PC-9 (cell line): ENCODE data around the gene ZNF256. TPM values are rescaled to one million over a fixed set of nuclear protein-coding genes. Genes with fewer than 3 reads are reported as not detected.

Source experiments
- BruUV-seq: library from RNA; stranded (reverse); fragments of 400-500 nt; replicated peaks from 2 replicates; lab custom pipeline; 2021; lab: Mats Ljungman, UMichigan
- CTCF ChIA-PET: fragments of 300-600 bp; sonication (Branson Sonifier 250); formaldehyde crosslinking; loops from one replicate; lab custom pipeline; 2022; ENCODE audit warnings: antibody characterized with exemption; lab: Charles Lee
- POLR2A ChIA-PET: fragments of 300-600 bp; sonication (Branson Sonifier 250); formaldehyde crosslinking; loops from one replicate; lab custom pipeline; 2022; ENCODE audit warnings: antibody characterized with exemption; ENCODE audit not compliant: unreplicated experiment; lab: Charles Lee
- DNase-seq, 2 experiments: peaks; one replicate each; pipeline versions ENCODE4 v3.0.0 to v3.0.0-alpha.2; 2015 to 2022; ENCODE audit warnings: mixed read lengths in 1 of 2
- H2AFZ ChIP-seq: fragments of 200-600 bp; sonication (generic); 2 replicates; pipeline ENCODE4 v1.8.1; 2017; ENCODE audit warnings: antibody characterized with exemption
- H3F3A ChIP-seq: fragments of 200-600 bp; sonication (generic); 2 replicates; pipeline ENCODE4 v1.8.1; 2017; ENCODE audit warnings: antibody characterized with exemption, mild to moderate bottlenecking, low read depth; ENCODE audit not compliant: insufficient read depth
- H3K27ac ChIP-seq: fragments of 200-600 bp; sonication (generic); 2 replicates; pipeline ENCODE4 v1.6.1; 2016; ENCODE audit warnings: mixed run types
- H3K27me3 ChIP-seq: fragments of 200-600 bp; sonication (generic); 2 replicates; pipeline ENCODE4 v1.6.1; 2016; ENCODE audit warnings: low read depth, mixed run types; ENCODE audit not compliant: insufficient read depth
- H3K36me3 ChIP-seq: fragments of 200-600 bp; sonication (generic); 2 replicates; pipeline ENCODE4 v1.6.1; 2016; ENCODE audit warnings: low read depth, mixed run types
- H3K4me1 ChIP-seq: fragments of 200-600 bp; sonication (generic); replicated peaks from 2 replicates; pipeline ENCODE4 v1.6.1; 2016; ENCODE audit warnings: mixed run types; ENCODE audit not compliant: insufficient read depth
- H3K4me2 ChIP-seq: fragments of 200-600 bp; sonication (generic); 2 replicates; pipeline ENCODE4 v1.6.1; 2017; ENCODE audit warnings: mixed run types
- H3K4me3 ChIP-seq: fragments of 200-600 bp; sonication (generic); 2 replicates; pipeline ENCODE4 v1.6.1; 2016; ENCODE audit warnings: mixed run types
- H3K79me2 ChIP-seq: fragments of 200-600 bp; sonication (generic); 2 replicates; pipeline ENCODE4 v1.6.1; 2017; ENCODE audit warnings: low read depth, mixed run types
- H3K9me2 ChIP-seq: fragments of 200-600 bp; sonication (generic); 2 replicates; pipeline ENCODE4 v1.8.1; 2017; ENCODE audit warnings: mild to moderate bottlenecking; ENCODE audit not compliant: insufficient read depth
- H3K9me3 ChIP-seq: fragments of 200-600 bp; sonication (generic); 2 replicates; pipeline ENCODE4 v1.8.1; 2016; ENCODE audit warnings: low read depth; ENCODE audit not compliant: insufficient read depth
- H4K20me1 ChIP-seq: fragments of 200-600 bp; sonication (generic); 2 replicates; pipeline ENCODE4 v1.8.1; 2017; ENCODE audit not compliant: insufficient read depth
- EZH2 ChIP-seq: fragments of 200-600 bp; sonication (generic); IDR thresholded peaks from 2 replicates; pipeline ENCODE4 v1.8.0; 2017; ENCODE audit warnings: antibody characterized with exemption, low read depth
- intact Hi-C: fragments of 100-400 bp; cut with micrococcal nuclease; formaldehyde crosslinking; loops from one replicate; pipeline ENCODE4 v1.10.0; 2022; ENCODE audit not compliant: unreplicated experiment
- total RNA-seq: library from RNA; stranded (reverse); gene quantifications from 2 replicates; pipeline ENCODE4 v1.2.3, GENCODE V29; 2021
- TF ChIP-seq, protein P1 (sequence below): fragments of 200-600 bp; sonication (generic); conservative IDR thresholded peaks from 2 replicates; pipeline ENCODE4 v1.6.1; 2017; ENCODE audit warnings: mixed run types, antibody characterized with exemption, mild to moderate bottlenecking, moderate library complexity

ZNF256 gene
- total RNA-seq, 1 experiment from 2014 or later, result 6.4 TPM

- no peak overlapping the region for H2AFZ ChIP-seq
- POLR2A ChIA-PET, result no interaction called here
- intact Hi-C loops, result no loop called here
- 0 out of 2 replicates have a peak, but pooled peaks cover 13% of the 10 kb centered on the region for H3K27me3 ChIP-seq
- no peaks in the 10 kb centered on the region for H4K20me1 ChIP-seq
- no peaks in the 10 kb centered on the region for H3K9me2 ChIP-seq
- no peak overlapping the region for H3K27ac ChIP-seq
- no peak overlapping the region for H3K4me3 ChIP-seq
- H3K79me2 ChIP-seq, result no peaks in the 10 kb centered on the region
- H3F3A ChIP-seq, result no peaks in the 10 kb centered on the region
- no peaks in the 10 kb centered on the region for H3K36me3 ChIP-seq
- TF ChIP-seq EZH2, result no peak
- TF ChIP-seq, protein P1, sequence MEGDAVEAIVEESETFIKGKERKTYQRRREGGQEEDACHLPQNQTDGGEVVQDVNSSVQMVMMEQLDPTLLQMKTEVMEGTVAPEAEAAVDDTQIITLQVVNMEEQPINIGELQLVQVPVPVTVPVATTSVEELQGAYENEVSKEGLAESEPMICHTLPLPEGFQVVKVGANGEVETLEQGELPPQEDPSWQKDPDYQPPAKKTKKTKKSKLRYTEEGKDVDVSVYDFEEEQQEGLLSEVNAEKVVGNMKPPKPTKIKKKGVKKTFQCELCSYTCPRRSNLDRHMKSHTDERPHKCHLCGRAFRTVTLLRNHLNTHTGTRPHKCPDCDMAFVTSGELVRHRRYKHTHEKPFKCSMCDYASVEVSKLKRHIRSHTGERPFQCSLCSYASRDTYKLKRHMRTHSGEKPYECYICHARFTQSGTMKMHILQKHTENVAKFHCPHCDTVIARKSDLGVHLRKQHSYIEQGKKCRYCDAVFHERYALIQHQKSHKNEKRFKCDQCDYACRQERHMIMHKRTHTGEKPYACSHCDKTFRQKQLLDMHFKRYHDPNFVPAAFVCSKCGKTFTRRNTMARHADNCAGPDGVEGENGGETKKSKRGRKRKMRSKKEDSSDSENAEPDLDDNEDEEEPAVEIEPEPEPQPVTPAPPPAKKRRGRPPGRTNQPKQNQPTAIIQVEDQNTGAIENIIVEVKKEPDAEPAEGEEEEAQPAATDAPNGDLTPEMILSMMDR, result no peak
- no peak for DNase-seq
- H3K9me3 ChIP-seq, result peaks cover 16% of the 10 kb centered on the region; the same call in 1 of the 2 replicates
- H3K4me2 ChIP-seq, result no peak overlapping the region
- no peaks in the 10 kb centered on the region for H3K4me1 ChIP-seq
- CTCF ChIA-PET, result no interaction called here
- BruUV-seq, result no TSS peak
Observed at GRCh38 chr19:57954996-57955395, 7.5 kb upstream of the ZNF256 start.

DNA sequence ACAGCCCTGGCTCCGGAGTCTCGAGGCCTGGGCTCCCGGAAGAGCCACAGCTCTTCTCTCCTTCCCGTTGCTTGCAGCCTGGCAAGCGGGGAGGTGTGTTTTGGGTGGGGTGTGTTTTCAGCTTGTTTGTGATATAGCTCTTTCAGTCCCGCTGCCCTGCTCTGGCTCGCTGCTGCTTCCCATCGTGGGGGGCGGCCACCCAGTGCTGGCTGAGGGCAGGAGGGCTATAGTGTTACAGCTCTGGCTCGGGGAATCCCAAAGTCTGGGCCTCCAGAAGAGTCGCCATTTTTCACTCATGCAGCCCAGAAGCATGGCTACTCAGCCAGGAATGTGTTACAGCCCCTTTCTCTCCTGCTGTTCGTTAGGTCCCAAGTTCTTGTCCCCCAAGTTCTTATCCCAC is 2.2 kb upstream of the ZNF256 start:
- Histone ChIP-seq H3K79me2 (peaks cover 27% of the 10 kb centered on the region), H3K4me3 (no peak overlapping the region), H3K27me3 (0 out of 2 replicates have a peak, but pooled peaks cover 9% of the 10 kb centered on the region), H4K20me1 (no peaks in the 10 kb centered on the region), H3K27ac (no peak overlapping the region), H3K9me2 (no peaks in the 10 kb centered on the region), H3K36me3 (0 out of 2 replicates have a peak, but pooled peaks cover 9% of the 10 kb centered on the region), H2AFZ (no peak overlapping the region), H3K4me2 (no peak overlapping the region), H3K9me3 (peaks cover 39% of the 10 kb centered on the region), H3F3A (peaks cover 6% of the 10 kb centered on the region; the same call in 1 of the 2 replicates), H3K4me1 (peaks cover 9% of the 10 kb centered on the region)
- TF ChIP-seq, protein P1, result no peak
- no peak for TF ChIP-seq EZH2
- CTCF ChIA-PET, result no interaction called here
- intact Hi-C loops, result no loop called here
- DNase-seq, result no peak
- BruUV-seq, result no TSS peak
- POLR2A ChIA-PET, result no interaction called here

DNA sequence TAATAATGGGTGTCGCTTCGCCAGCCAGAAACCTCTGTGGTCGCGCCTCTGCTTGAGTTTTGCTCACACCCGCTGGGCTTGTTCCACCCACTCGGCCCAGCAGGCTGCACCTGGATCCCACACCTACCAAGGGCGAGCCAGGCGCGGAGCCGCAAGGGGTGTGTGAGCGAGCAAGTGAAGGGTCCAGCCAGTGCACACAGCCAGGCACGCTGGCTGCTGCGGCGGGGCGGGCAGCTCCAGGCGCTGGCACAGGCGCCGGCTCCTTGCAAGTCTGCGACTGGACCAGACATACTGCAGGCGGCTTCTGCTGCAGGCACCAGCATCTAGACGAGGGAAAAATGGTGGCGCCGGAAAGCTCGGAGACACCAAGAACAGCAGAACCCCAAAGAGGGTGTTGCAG is 1.8 kb upstream of the ZNF256 start:
- intact Hi-C loops, result no loop called here
- peaks cover 27% of the 10 kb centered on the region for H3K79me2 ChIP-seq
- no peak overlapping the region for H3K27ac ChIP-seq
- no peaks in the 10 kb centered on the region for H3K9me2 ChIP-seq
- H2AFZ ChIP-seq, result no peak overlapping the region
- H3K4me3 ChIP-seq, result no peak overlapping the region
- H3K4me2 ChIP-seq, result no peak overlapping the region
- TF ChIP-seq EZH2, result no peak
- ChIA-PET POLR2A (no interaction called here), CTCF (no interaction called here)
- H3K4me1 ChIP-seq, result peaks cover 9% of the 10 kb centered on the region
- H3F3A ChIP-seq, result peaks cover 6% of the 10 kb centered on the region; the same call in 1 of the 2 replicates
- H3K9me3 ChIP-seq, result peaks cover 43% of the 10 kb centered on the region
- H4K20me1 ChIP-seq, result no peaks in the 10 kb centered on the region
- H3K27me3 ChIP-seq, result 0 out of 2 replicates have a peak, but pooled peaks cover 5% of the 10 kb centered on the region
- BruUV-seq, result no TSS peak
- DNase-seq, result no peak
- H3K36me3 ChIP-seq, result 0 out of 2 replicates have a peak, but pooled peaks cover 9% of the 10 kb centered on the region
